RWPE2 (cell line): Measurements from ENCODE around the gene AGPAT2.
A peak's percentile ranks its signal among the peaks of the same experiment; 100 is the strongest.

ENCODE experiments used
- ATAC-seq: fragments of 200-7000 bp; cut with Tn5 transposase; 3 replicates; pipeline ENCODE4 v1.9.1; 2021; ENCODE audit warnings: low read depth
- DNase-seq: peaks from one replicate; pipeline ENCODE4 v3.0.0-alpha.2; 2020; ENCODE audit warnings: low spot score
- H3K27ac ChIP-seq: fragments of 450-650 bp; 2 replicates; pipeline ENCODE4 v1.5.1; 2017; ENCODE audit warnings: mild to moderate bottlenecking; ENCODE audit not compliant: poor library complexity, severe bottlenecking
- H3K27me3 ChIP-seq: fragments of 250-450 bp; sonication (Bioruptor Pico); 2 replicates; pipeline ENCODE4 v1.5.1; 2021; ENCODE audit warnings: mild to moderate bottlenecking, moderate library complexity; ENCODE audit not compliant: insufficient read depth, poor library complexity, severe bottlenecking
- H3K36me3 ChIP-seq: fragments of 250-450 bp; sonication (Bioruptor Pico); 2 replicates; pipeline ENCODE4 v1.5.1; 2020; ENCODE audit warnings: low read depth, mild to moderate bottlenecking, moderate library complexity
- H3K4me1 ChIP-seq: fragments of 250-450 bp; sonication (Bioruptor Pico); 2 replicates; pipeline ENCODE4 v1.5.1; 2021; ENCODE audit warnings: mild to moderate bottlenecking, moderate library complexity; ENCODE audit not compliant: insufficient read depth, poor library complexity, severe bottlenecking
- H3K4me3 ChIP-seq: fragments of 250-450 bp; sonication (Bioruptor Pico); 2 replicates; pipeline ENCODE4 v1.5.1; 2021; ENCODE audit warnings: mild to moderate bottlenecking, moderate library complexity; ENCODE audit not compliant: severe bottlenecking
- H3K9me3 ChIP-seq: fragments of 250-450 bp; sonication (Bioruptor Pico); 2 replicates; pipeline ENCODE4 v1.5.1; 2021; ENCODE audit warnings: mild to moderate bottlenecking, moderate library complexity; ENCODE audit not compliant: severe bottlenecking
- TF ChIP-seq, protein P1 (sequence below): fragments of 450-650 bp; IDR thresholded peaks from one replicate; pipeline ENCODE4 v1.5.1; 2017; ENCODE audit warnings: mild to moderate bottlenecking, moderate library complexity; ENCODE audit not compliant: poor library complexity, severe bottlenecking

Gene AGPAT2

GRCh38 chr9:136694163-136694871 lies 7.1 kb upstream of the AGPAT2 start:
- no peaks in the 10 kb centered on the region for H3K36me3 ChIP-seq
- H3K4me1 ChIP-seq = peaks cover 14% of the 10 kb centered on the region
- no peaks in the 10 kb centered on the region for H3K27me3 ChIP-seq
- no peak overlapping the region for H3K4me3 ChIP-seq
- ATAC-seq = peak; percentile 44
- H3K27ac ChIP-seq = no peak overlapping the region
- no peaks in the 10 kb centered on the region for H3K9me3 ChIP-seq
- no peak for DNase-seq
- TF ChIP-seq, protein P1, sequence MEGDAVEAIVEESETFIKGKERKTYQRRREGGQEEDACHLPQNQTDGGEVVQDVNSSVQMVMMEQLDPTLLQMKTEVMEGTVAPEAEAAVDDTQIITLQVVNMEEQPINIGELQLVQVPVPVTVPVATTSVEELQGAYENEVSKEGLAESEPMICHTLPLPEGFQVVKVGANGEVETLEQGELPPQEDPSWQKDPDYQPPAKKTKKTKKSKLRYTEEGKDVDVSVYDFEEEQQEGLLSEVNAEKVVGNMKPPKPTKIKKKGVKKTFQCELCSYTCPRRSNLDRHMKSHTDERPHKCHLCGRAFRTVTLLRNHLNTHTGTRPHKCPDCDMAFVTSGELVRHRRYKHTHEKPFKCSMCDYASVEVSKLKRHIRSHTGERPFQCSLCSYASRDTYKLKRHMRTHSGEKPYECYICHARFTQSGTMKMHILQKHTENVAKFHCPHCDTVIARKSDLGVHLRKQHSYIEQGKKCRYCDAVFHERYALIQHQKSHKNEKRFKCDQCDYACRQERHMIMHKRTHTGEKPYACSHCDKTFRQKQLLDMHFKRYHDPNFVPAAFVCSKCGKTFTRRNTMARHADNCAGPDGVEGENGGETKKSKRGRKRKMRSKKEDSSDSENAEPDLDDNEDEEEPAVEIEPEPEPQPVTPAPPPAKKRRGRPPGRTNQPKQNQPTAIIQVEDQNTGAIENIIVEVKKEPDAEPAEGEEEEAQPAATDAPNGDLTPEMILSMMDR = peak; percentile 68

DNA sequence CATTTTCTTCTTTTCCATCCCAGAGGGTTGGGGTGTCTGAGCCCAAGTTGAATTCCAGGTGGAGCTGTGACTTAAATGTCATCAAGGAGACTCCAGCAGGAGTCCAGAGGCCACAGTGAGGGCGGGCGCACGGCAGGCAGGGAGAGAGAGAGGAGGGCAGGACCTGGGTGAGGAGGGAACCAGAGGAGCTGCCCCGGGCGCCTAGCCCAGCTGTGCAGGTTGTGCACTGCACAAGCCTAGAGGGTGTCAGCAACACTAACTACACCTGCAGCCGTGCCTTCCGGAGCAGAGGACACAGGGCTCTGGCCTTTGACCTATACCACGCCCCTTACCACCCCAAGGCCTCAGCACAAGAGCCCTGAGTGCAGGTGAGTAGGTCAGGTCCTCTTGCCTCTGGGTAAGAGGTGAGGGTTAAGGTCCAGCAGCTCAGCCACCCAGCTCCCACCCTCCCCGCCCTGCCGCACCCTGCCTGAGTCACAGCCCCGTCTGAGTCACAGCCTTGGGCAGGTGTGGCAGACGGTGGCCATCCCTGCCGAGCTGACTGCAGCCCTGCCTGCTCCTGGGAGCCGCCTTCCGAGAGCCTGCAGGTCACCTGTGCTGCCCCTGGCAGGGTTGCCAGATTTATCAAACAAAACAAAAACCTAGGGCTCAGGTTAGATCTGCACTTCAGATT lies 6.4 kb upstream of the AGPAT2 start:
- ATAC-seq (peak; percentile 92), DNase-seq (peak; percentile 92)
- Histone ChIP-seq H3K4me3 (no peak overlapping the region), H3K4me1 (peaks cover 14% of the 10 kb centered on the region), H3K9me3 (no peaks in the 10 kb centered on the region), H3K36me3 (no peaks in the 10 kb centered on the region), H3K27me3 (no peaks in the 10 kb centered on the region), H3K27ac (no peak overlapping the region)
- TF ChIP-seq, protein P1 = no peak

DNA sequence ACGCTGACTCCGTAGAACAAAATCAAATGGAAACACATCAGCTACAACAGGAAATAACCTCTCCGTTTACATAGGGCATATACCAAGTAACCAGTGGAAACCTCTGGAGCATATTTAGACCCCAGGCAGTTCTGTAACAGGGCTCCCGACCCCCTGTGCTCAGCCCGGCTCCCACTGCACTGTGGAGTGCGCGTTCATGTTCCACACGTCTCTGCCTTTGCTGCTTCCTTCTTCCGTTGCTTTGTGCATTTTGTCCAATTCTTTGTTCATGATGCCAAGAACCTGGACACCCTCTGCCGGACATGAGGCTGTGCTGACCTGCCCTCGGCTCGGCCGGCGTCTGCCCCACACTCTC lies 5.9 kb upstream of the AGPAT2 start:
- ATAC-seq (no peak), DNase-seq (no peak)
- Histone ChIP-seq H3K27ac (no peak overlapping the region), H3K36me3 (no peaks in the 10 kb centered on the region), H3K4me1 (peaks cover 14% of the 10 kb centered on the region), H3K27me3 (no peaks in the 10 kb centered on the region), H3K9me3 (no peaks in the 10 kb centered on the region), H3K4me3 (no peak overlapping the region)
- TF ChIP-seq, protein P1 = no peak

GRCh38 chr9:136692185-136693134 lies 5.2 kb upstream of the AGPAT2 start:
- no peak overlapping the region for H3K4me3 ChIP-seq
- no peaks in the 10 kb centered on the region for H3K36me3 ChIP-seq
- no peak for ATAC-seq
- H3K27me3 ChIP-seq = no peaks in the 10 kb centered on the region
- peaks cover 14% of the 10 kb centered on the region for H3K4me1 ChIP-seq
- TF ChIP-seq, protein P1 = no peak
- no peak for DNase-seq
- H3K9me3 ChIP-seq = no peaks in the 10 kb centered on the region
- no peak overlapping the region for H3K27ac ChIP-seq
